HG03432 (cell line): Measurements from ENCODE around the gene MXRA5.
"Not testable (repeated sequence)": the region's sequence is repeated elsewhere in the genome, so short reads cannot be mapped to it uniquely, and the experiment has no call there.

ENCODE experiments used
- ATAC-seq: cut with Tn5 transposase; IDR thresholded peaks from one replicate; pipeline ENCODE4 v1.9.1; 2021; ENCODE audit warnings: mild to moderate bottlenecking, moderate library complexity; ENCODE audit not compliant: unreplicated experiment

MXRA5 gene, protein sequence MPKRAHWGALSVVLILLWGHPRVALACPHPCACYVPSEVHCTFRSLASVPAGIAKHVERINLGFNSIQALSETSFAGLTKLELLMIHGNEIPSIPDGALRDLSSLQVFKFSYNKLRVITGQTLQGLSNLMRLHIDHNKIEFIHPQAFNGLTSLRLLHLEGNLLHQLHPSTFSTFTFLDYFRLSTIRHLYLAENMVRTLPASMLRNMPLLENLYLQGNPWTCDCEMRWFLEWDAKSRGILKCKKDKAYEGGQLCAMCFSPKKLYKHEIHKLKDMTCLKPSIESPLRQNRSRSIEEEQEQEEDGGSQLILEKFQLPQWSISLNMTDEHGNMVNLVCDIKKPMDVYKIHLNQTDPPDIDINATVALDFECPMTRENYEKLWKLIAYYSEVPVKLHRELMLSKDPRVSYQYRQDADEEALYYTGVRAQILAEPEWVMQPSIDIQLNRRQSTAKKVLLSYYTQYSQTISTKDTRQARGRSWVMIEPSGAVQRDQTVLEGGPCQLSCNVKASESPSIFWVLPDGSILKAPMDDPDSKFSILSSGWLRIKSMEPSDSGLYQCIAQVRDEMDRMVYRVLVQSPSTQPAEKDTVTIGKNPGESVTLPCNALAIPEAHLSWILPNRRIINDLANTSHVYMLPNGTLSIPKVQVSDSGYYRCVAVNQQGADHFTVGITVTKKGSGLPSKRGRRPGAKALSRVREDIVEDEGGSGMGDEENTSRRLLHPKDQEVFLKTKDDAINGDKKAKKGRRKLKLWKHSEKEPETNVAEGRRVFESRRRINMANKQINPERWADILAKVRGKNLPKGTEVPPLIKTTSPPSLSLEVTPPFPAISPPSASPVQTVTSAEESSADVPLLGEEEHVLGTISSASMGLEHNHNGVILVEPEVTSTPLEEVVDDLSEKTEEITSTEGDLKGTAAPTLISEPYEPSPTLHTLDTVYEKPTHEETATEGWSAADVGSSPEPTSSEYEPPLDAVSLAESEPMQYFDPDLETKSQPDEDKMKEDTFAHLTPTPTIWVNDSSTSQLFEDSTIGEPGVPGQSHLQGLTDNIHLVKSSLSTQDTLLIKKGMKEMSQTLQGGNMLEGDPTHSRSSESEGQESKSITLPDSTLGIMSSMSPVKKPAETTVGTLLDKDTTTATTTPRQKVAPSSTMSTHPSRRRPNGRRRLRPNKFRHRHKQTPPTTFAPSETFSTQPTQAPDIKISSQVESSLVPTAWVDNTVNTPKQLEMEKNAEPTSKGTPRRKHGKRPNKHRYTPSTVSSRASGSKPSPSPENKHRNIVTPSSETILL (N-terminal part only)

GRCh38 chrX:3346501-3347259 lies at the start of gene MXRA5:
Gene MXRA5 (minus strand): TSS chrX:3346652. CDS start chrX:3343833, 2,819 bp downstream.
- no peak for ATAC-seq

DNA sequence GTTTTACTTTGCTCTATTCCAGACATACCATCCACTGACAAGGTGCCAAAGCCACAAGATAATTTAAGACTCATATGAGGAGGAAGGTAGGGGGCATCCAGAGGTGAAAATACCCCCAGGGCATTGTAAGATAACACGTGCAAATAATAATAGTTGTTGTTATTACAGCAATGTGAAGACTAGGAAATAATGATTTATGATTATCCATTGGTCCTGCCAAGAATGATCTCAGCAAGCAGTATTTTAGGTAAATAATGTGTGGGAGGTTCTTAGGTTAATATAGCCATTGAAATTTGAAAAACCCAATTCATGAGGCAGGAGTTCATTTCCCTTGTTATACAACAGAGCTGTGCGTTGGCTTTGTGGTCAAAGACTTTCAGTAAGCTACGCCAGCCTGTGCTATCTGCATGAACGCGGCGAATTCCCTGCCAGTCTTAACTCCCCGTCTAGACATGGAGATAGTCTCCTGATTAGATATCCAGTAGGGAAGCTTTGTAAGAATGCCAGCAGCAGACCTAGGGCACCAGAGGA lies 47.2 kb upstream of the MXRA5 start:
- no peak for ATAC-seq

DNA sequence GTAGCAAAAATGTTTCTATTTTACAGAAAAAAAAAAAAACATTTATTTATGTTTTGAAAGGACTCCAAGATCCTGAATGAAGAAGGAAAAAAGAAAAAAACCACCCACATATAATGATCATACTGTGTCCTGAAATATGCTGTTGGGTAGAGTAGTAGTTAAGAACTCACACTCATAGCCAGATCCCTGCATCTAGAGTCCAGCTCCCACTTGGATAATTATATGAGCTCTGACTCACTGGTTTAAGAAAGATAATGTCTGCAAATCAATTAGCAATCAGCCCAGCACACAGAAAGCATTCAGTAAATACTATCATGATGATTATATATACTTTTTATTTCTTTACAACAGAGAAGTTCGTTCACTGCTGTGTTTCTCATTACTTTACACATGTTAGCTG lies 46.7 kb upstream of the MXRA5 start:
- ATAC-seq: no peak

- ATAC-seq: no peak
These were observed 42.0 kb upstream of the MXRA5 start for GRCh38 chrX:3388457-3388856.

- no peak for ATAC-seq
These were observed 37.9 kb upstream of the MXRA5 start for GRCh38 chrX:3384327-3384726.

GRCh38 chrX:3380603-3381002 lies 34.2 kb upstream of the MXRA5 start:
- no peak for ATAC-seq

- ATAC-seq: no peak
These were observed 32.7 kb upstream of the MXRA5 start for GRCh38 chrX:3379111-3379510.

DNA sequence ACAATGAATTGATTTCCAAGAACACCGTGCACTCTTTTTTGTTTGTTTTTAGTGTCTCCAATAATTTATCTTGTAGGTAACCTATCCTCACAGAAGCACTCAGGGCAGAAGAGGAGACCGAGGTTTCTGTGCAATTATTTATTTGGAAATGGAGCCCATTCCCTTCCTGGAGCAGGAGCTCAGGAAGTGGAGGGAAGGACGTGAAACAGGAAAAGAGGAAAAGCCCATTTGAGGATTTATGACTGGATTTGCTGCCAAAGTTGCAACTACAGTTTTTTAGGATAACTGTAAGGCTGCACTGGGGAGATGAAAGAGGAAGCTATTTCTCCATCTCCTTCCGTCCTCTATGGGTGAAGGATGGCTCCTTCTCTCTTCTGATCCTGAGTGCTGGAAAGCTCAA lies 31.7 kb upstream of the MXRA5 start:
- ATAC-seq: no peak

GRCh38 chrX:3377560-3377959 lies 31.1 kb upstream of the MXRA5 start:
- no peak for ATAC-seq

- ATAC-seq: not testable (repeated sequence)
These were observed 29.5 kb upstream of the MXRA5 start for GRCh38 chrX:3375878-3376508.

GRCh38 chrX:3374108-3374800 lies 27.8 kb upstream of the MXRA5 start:
- ATAC-seq: no peak

- no peak for ATAC-seq
These were observed 24.7 kb upstream of the MXRA5 start for GRCh38 chrX:3371163-3371562.

- no peak for ATAC-seq
These were observed 24.2 kb upstream of the MXRA5 start for GRCh38 chrX:3370656-3371055.

DNA sequence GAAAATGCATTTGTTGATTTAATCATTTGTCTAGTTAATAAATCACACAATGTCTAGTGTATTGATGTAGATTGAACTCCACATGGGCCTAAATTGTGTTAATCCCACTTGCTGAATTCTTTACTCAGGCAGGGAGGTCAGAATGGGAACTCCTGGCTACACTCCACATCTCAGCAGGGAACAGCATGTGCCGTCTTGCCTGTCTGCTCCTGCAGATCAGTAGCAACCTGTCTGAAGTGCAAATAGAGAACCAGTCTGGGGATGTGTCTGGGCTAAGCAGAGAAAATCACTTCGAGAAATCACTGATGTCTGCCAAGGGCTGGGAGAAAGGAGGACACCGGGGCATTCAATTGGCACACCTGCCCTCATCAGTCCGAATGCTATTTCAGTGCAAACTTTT lies 16.5 kb upstream of the MXRA5 start:
- no peak for ATAC-seq

DNA sequence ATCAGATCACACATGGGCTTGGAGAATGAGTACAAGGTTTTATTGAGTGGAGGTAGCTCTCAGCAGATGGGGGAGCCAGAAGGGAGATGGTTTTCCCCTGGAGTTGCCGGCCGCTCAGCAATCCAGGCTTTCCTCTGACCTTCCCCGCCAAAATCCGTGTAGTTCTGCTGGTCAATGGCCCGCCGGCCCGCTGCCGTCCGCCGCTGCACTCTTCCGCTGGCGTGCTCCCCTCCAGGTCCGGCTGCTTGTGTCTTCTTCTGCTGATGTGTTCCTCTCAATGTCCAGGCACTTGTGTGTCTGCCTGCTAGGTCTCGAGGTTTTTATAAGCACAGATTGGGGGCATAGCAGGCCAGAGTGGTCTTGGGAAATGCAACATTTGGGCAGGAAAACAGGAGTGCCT lies 14.4 kb upstream of the MXRA5 start:
- ATAC-seq: no peak

DNA sequence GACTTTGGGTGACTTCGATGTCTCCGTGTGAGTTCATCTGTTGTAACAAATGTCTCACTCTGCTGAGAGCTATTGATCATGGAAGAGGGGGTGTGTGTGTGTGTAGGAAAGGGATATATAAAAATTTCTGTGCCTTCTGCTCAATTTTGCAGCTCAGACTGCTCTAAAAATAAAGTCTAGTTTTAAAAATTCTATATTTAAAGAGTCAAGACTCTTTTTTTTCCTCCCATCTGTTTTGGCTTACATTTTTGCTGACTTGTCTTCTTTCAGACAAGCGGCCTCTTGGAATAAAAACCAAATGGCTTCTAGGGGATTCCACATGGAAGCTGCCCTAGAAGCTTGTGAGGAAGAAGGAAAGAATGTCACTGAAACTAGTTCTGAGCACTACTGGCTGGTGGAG lies 6.3 kb upstream of the MXRA5 start:
- not testable (repeated sequence) for ATAC-seq

GRCh38 chrX:3351276-3351675 lies 4.8 kb upstream of the MXRA5 start:
- ATAC-seq: no peak

DNA sequence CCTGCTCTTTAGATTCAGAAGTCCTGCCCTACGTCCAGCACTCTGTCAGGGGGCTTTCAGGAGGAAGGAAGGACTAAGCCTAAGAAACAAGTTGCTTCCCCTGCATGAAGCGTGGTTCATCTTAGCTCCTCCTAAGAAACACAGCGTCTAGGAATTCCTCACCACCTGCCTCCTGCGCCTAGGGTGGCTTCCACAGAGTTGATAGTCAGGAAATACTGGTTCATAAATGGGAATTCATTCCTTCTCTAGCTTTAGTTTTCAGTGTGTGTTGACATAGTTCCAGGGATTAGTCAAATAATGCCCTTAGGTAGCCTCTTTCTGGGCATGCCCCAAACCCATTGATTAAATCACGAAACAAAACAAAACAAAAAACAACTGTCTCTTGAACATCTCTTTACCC lies 1.7 kb upstream of the MXRA5 start:
- no peak for ATAC-seq
